HUES48 (cell line): Measurements from ENCODE around the gene CCDC63.

Source experiments
- H3K27ac ChIP-seq: one replicate; pipeline ENCODE4 v1.7.0; 2013; ENCODE audit warnings: low read depth, low read length, inconsistent platforms
- H3K27me3 ChIP-seq: 2 replicates; pipeline ENCODE4 v1.6.1; 2013; ENCODE audit warnings: mild to moderate bottlenecking, low read length; ENCODE audit not compliant: control insufficient read depth, insufficient read depth
- H3K36me3 ChIP-seq: 2 replicates; pipeline ENCODE4 v1.6.1; 2013; ENCODE audit warnings: low read length; ENCODE audit not compliant: control insufficient read depth, insufficient read depth
- H3K4me1 ChIP-seq: 2 replicates; pipeline ENCODE4 v1.6.1; 2013; ENCODE audit warnings: mild to moderate bottlenecking, low read length; ENCODE audit not compliant: control insufficient read depth, insufficient read depth
- H3K4me3 ChIP-seq: 2 replicates; pipeline ENCODE4 v1.5.1; 2013; ENCODE audit warnings: mild to moderate bottlenecking, low read depth, low read length
- H3K9ac ChIP-seq: 2 replicates; pipeline ENCODE4 v1.6.1; 2013; ENCODE audit warnings: mild to moderate bottlenecking, low read depth, low read length, moderate library complexity
- H3K9me3 ChIP-seq: 2 replicates; pipeline ENCODE4 v1.6.1; 2013; ENCODE audit warnings: low read length; ENCODE audit not compliant: control insufficient read depth, insufficient read depth

Gene CCDC63

GRCh38 chr12:110844131-110844530 lies 2.7 kb upstream of the CCDC63 start:
- Histone ChIP-seq H3K9ac (no peak overlapping the region), H3K4me1 (peaks cover 6% of the 10 kb centered on the region; the same call in 1 of the 2 replicates), H3K36me3 (no peaks in the 10 kb centered on the region), H3K27ac (no peak overlapping the region), H3K27me3 (peaks cover 5% of the 10 kb centered on the region; the same call in 1 of the 2 replicates), H3K4me3 (no peak overlapping the region), H3K9me3 (no peaks in the 10 kb centered on the region)

GRCh38 chr12:110844551-110845338 lies 2.0 kb upstream of the CCDC63 start:
- peaks cover 6% of the 10 kb centered on the region; the same call in 1 of the 2 replicates for H3K4me1 ChIP-seq
- no peak overlapping the region for H3K27ac ChIP-seq
- peaks cover 5% of the 10 kb centered on the region; the same call in 1 of the 2 replicates for H3K27me3 ChIP-seq
- H3K9ac ChIP-seq = no peak overlapping the region
- H3K9me3 ChIP-seq = no peaks in the 10 kb centered on the region
- H3K4me3 ChIP-seq = no peak overlapping the region
- H3K36me3 ChIP-seq = no peaks in the 10 kb centered on the region

- no peak overlapping the region for H3K4me3 ChIP-seq
- H3K27ac ChIP-seq = no peak overlapping the region
- H3K9me3 ChIP-seq = no peaks in the 10 kb centered on the region
- no peaks in the 10 kb centered on the region for H3K36me3 ChIP-seq
- peaks cover 5% of the 10 kb centered on the region; the same call in 1 of the 2 replicates for H3K27me3 ChIP-seq
- no peak overlapping the region for H3K9ac ChIP-seq
- peaks cover 6% of the 10 kb centered on the region; the same call in 1 of the 2 replicates for H3K4me1 ChIP-seq
These were observed 1.5 kb upstream of the CCDC63 start for GRCh38 chr12:110845339-110845682.

GRCh38 chr12:110848314-110848923 lies 1.6 kb downstream of the CCDC63 start:
- no peak overlapping the region for H3K27ac ChIP-seq
- peaks cover 5% of the 10 kb centered on the region; the same call in 1 of the 2 replicates for H3K27me3 ChIP-seq

GRCh38 chr12:110849221-110849620 lies 2.4 kb downstream of the CCDC63 start:
- Histone ChIP-seq H3K4me3 (no peak overlapping the region), H3K9me3 (no peaks in the 10 kb centered on the region), H3K9ac (no peak overlapping the region), H3K36me3 (no peaks in the 10 kb centered on the region), H3K27me3 (peaks cover 5% of the 10 kb centered on the region; the same call in 1 of the 2 replicates), H3K4me1 (peaks cover 6% of the 10 kb centered on the region; the same call in 1 of the 2 replicates), H3K27ac (no peak overlapping the region)

More at GRCh38 chr12:110848314-110848923, 1.6 kb downstream of the CCDC63 start:
- H3K4me1 ChIP-seq = peaks cover 6% of the 10 kb centered on the region; the same call in 1 of the 2 replicates
- no peak overlapping the region for H3K9ac ChIP-seq
- no peak overlapping the region for H3K4me3 ChIP-seq
- H3K36me3 ChIP-seq = no peaks in the 10 kb centered on the region
- H3K9me3 ChIP-seq = no peaks in the 10 kb centered on the region

GRCh38 chr12:110849748-110850403 lies 3.1 kb downstream of the CCDC63 start:
- H3K9me3 ChIP-seq = no peaks in the 10 kb centered on the region
- no peak overlapping the region for H3K27ac ChIP-seq

GRCh38 chr12:110850762-110851161 lies 4.0 kb downstream of the CCDC63 start:
- Histone ChIP-seq H3K9ac (no peak overlapping the region), H3K36me3 (no peaks in the 10 kb centered on the region), H3K27ac (no peak overlapping the region), H3K9me3 (no peaks in the 10 kb centered on the region), H3K4me3 (no peak overlapping the region), H3K27me3 (0 out of 2 replicates have a peak, but pooled peaks cover 3% of the 10 kb centered on the region), H3K4me1 (peaks cover 6% of the 10 kb centered on the region; the same call in 1 of the 2 replicates)

More at GRCh38 chr12:110849748-110850403, 3.1 kb downstream of the CCDC63 start:
- H3K4me3 ChIP-seq = no peak overlapping the region
- H3K4me1 ChIP-seq = peaks cover 6% of the 10 kb centered on the region; the same call in 1 of the 2 replicates
- H3K36me3 ChIP-seq = no peaks in the 10 kb centered on the region
- H3K27me3 ChIP-seq = 0 out of 2 replicates have a peak, but pooled peaks cover 3% of the 10 kb centered on the region
- no peak overlapping the region for H3K9ac ChIP-seq

GRCh38 chr12:110853836-110854235 lies 7.0 kb downstream of the CCDC63 start:
- no peaks in the 10 kb centered on the region for H3K36me3 ChIP-seq
- H3K9ac ChIP-seq = no peak overlapping the region
- no peak overlapping the region for H3K4me3 ChIP-seq
- H3K27ac ChIP-seq = no peak overlapping the region
- H3K9me3 ChIP-seq = no peaks in the 10 kb centered on the region
- H3K27me3 ChIP-seq = no peaks in the 10 kb centered on the region
- peaks cover 12% of the 10 kb centered on the region for H3K4me1 ChIP-seq

- Histone ChIP-seq H3K4me3 (no peak overlapping the region), H3K36me3 (no peaks in the 10 kb centered on the region), H3K27me3 (no peaks in the 10 kb centered on the region), H3K9ac (no peak overlapping the region), H3K4me1 (peaks cover 18% of the 10 kb centered on the region), H3K9me3 (no peaks in the 10 kb centered on the region), H3K27ac (no peak overlapping the region)
These were observed 9.8 kb downstream of the CCDC63 start for GRCh38 chr12:110856542-110856941.

GRCh38 chr12:110857528-110857927 lies 10.7 kb downstream of the CCDC63 start:
- H3K9me3 ChIP-seq = no peaks in the 10 kb centered on the region
- no peaks in the 10 kb centered on the region for H3K36me3 ChIP-seq
- peak overlapping the region; percentile 52 for H3K27ac ChIP-seq
- no peaks in the 10 kb centered on the region for H3K27me3 ChIP-seq
- H3K4me1 ChIP-seq = peaks cover 25% of the 10 kb centered on the region
- no peak overlapping the region for H3K9ac ChIP-seq
- H3K4me3 ChIP-seq = no peak overlapping the region
